ENCODE measurements around the gene MYH11. TPM values are rescaled to one million over a fixed set of nuclear protein-coding genes. Genes with fewer than 3 reads are reported as not detected.

Gene MYH11
- total RNA-seq, 1 donor from 2014 or later, result 0.31 TPM

GRCh38 chr16:15653227-15653626, 203.6 kb downstream of the MYH11 start:
- H3K27ac Mint-ChIP-seq, result no peak overlapping the region
- H3K9me3 Mint-ChIP-seq (ENCODE audit: low read depth), result no peaks in the 10 kb centered on the region
- H3K4me1 Mint-ChIP-seq (ENCODE audit: low read depth), result peaks cover 6% of the 10 kb centered on the region
- peak overlapping the region; percentile 8 for H3K4me3 Mint-ChIP-seq (ENCODE audit: low read depth)
- no peaks in the 10 kb centered on the region for H3K36me3 Mint-ChIP-seq (ENCODE audit: insufficient read depth)
- TF ChIP-seq CTCF (IDR thresholded peaks at IDR 0.05; ENCODE audit: unreplicated experiment), result no peak
- H3K27me3 Mint-ChIP-seq, result no peaks in the 10 kb centered on the region
- DNase-seq (ENCODE audit: low spot score, unreplicated experiment), result no peak

Other genes with a start within 250 kb of the MYH11 start
- 67.5 and 71.9 TPM in 2 replicates for gene MARF1, start 213.9 kb downstream of the MYH11 start, total RNA-seq
- gene NDE1, start 206.8 kb downstream of the MYH11 start, total RNA-seq, result 42.5 and 46.0 TPM in 2 replicates
- gene CEP20, start 31.6 kb upstream of the MYH11 start, total RNA-seq, result 20.9 and 23.8 TPM in 2 replicates
- gene ABCC1, start 92.6 kb upstream of the MYH11 start, total RNA-seq, result 47.2 and 49.0 TPM in 2 replicates